ENCODE measurements around the gene IFNA6. TPM values are rescaled to one million over a fixed set of nuclear protein-coding genes. Genes with fewer than 3 reads are reported as not detected.

IFNA6 gene
- total RNA-seq, 1 experiment from 2014 or later = not detected

GRCh38 chr9:21305213-21305612 lies 45.5 kb downstream of the IFNA6 start, which contains the start of gene IFNA5:
Gene IFNA5 (minus strand): TSS chr9:21305313. CDS start chr9:21305256, 57 bp downstream.
- intact Hi-C loops (cut with micrococcal nuclease) = no loop called here
- CTCF ChIA-PET = interaction anchor here (0.7 to 1.1 kb wide), 2 partner anchors 23 to 161 kb away, joined by 3 read pairs; no protein-coding TSS in a partner anchor
- no peak for ATAC-seq

More at GRCh38 chr9:21305213-21305612, 45.5 kb downstream of the IFNA6 start, which contains the start of gene IFNA5:
- no peak for DNase-seq (ENCODE audit: low read depth, low spot score)
- Histone ChIP-seq H3K36me3 (ENCODE audit: control insufficient read depth in 1 of 2, insufficient read depth in 2 of 2, low read length in 2 of 2) (no peaks in the 10 kb centered on the region), H3K27ac (ENCODE audit: low read depth, low read length) (no peak within 1 kb of the TSS), H4K20me1 (ENCODE audit: insufficient read depth) (no peaks in the 10 kb centered on the region), H2AFZ (ENCODE audit: low read depth, low read length, poor library complexity, severe bottlenecking) (no peak within 1 kb of the TSS), H3K9ac (ENCODE audit: low read length) (no peak within 1 kb of the TSS), H3K4me1 (ENCODE audit: control insufficient read depth in 1 of 2, insufficient read depth in 2 of 2, low read length in 2 of 2) (no peaks in the 10 kb centered on the region), H3K4me2 (ENCODE audit: low read length) (no peak within 1 kb of the TSS), H3K9me3 (ENCODE audit: control insufficient read depth in 1 of 2, insufficient read depth in 1 of 2, low read depth in 1 of 2, low read length in 2 of 2) (no peaks in the 10 kb centered on the region), H3K9me2 (ENCODE audit: insufficient read depth) (no peaks in the 10 kb centered on the region), H3K27me3 (ENCODE audit: insufficient read depth, low read length) (no peaks in the 10 kb centered on the region), H3K79me2 (ENCODE audit: insufficient read depth, low read length) (no peaks in the 10 kb centered on the region), H3K4me3 (replicated peaks in 1 of 2; ENCODE audit: low read depth in 1 of 2, low read length in 2 of 2) (no peak within 1 kb of the TSS)
- ChIA-PET POLR2A (no interaction called here), RAD21 (ENCODE audit: low non-redundant PET in 1 of 2, low total read pairs in 2 of 2, uncharacterized antibody in 2 of 2, unreplicated experiment in 2 of 2) (no interaction called here)
- TF ChIP-seq, protein P1, sequence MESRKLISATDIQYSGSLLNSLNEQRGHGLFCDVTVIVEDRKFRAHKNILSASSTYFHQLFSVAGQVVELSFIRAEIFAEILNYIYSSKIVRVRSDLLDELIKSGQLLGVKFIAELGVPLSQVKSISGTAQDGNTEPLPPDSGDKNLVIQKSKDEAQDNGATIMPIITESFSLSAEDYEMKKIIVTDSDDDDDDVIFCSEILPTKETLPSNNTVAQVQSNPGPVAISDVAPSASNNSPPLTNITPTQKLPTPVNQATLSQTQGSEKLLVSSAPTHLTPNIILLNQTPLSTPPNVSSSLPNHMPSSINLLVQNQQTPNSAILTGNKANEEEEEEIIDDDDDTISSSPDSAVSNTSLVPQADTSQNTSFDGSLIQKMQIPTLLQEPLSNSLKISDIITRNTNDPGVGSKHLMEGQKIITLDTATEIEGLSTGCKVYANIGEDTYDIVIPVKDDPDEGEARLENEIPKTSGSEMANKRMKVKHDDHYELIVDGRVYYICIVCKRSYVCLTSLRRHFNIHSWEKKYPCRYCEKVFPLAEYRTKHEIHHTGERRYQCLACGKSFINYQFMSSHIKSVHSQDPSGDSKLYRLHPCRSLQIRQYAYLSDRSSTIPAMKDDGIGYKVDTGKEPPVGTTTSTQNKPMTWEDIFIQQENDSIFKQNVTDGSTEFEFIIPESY (IDR thresholded peaks at IDR 0.05; ENCODE audit: extremely low read depth, insufficient replicate concordance, low read length) = no peak
- TF ChIP-seq ZNF274 (IDR thresholded peaks at IDR 0.05; ENCODE audit: low read depth, low read length) (no peak), FOSL1 (IDR thresholded peaks at IDR 0.05; ENCODE audit: low read depth) (no peak), YY1 (IDR thresholded peaks at IDR 0.05; ENCODE audit: extremely low read depth, insufficient replicate concordance, low read depth, low read length) (no peak), CBX3 (IDR thresholded peaks at IDR 0.05; ENCODE audit: low read depth) (no peak), POLR2AphosphoS5 (IDR thresholded peaks at IDR 0.05; ENCODE audit: low read depth, low read length) (no peak), ATF3 (IDR thresholded peaks at IDR 0.05) (no peak), EZH2phosphoT487 (IDR thresholded peaks at IDR 0.05; ENCODE audit: borderline replicate concordance) (no peak), TCF7L2 (IDR thresholded peaks at IDR 0.05; ENCODE audit: borderline replicate concordance, extremely low read depth, insufficient read depth, insufficient read length) (no peak), CEBPB (IDR thresholded peaks at IDR 0.05; ENCODE audit: low read depth) (no peak), ZFX (IDR thresholded peaks at IDR 0.05) (no peak), RAD21 (IDR thresholded peaks at IDR 0.05; ENCODE audit: low read depth) (no peak), SRF (IDR thresholded peaks at IDR 0.05; ENCODE audit: low read depth) (no peak)
- TF ChIP-seq, protein P2, sequence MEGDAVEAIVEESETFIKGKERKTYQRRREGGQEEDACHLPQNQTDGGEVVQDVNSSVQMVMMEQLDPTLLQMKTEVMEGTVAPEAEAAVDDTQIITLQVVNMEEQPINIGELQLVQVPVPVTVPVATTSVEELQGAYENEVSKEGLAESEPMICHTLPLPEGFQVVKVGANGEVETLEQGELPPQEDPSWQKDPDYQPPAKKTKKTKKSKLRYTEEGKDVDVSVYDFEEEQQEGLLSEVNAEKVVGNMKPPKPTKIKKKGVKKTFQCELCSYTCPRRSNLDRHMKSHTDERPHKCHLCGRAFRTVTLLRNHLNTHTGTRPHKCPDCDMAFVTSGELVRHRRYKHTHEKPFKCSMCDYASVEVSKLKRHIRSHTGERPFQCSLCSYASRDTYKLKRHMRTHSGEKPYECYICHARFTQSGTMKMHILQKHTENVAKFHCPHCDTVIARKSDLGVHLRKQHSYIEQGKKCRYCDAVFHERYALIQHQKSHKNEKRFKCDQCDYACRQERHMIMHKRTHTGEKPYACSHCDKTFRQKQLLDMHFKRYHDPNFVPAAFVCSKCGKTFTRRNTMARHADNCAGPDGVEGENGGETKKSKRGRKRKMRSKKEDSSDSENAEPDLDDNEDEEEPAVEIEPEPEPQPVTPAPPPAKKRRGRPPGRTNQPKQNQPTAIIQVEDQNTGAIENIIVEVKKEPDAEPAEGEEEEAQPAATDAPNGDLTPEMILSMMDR (IDR thresholded peaks at IDR 0.05 in 2 of 3, conservative IDR thresholded peaks at IDR 0.05 in 1 of 3; ENCODE audit: borderline replicate concordance in 1 of 3, insufficient read depth in 1 of 3, low read depth in 2 of 3, low read length in 2 of 3) = no peak
- TF ChIP-seq, protein P3, sequence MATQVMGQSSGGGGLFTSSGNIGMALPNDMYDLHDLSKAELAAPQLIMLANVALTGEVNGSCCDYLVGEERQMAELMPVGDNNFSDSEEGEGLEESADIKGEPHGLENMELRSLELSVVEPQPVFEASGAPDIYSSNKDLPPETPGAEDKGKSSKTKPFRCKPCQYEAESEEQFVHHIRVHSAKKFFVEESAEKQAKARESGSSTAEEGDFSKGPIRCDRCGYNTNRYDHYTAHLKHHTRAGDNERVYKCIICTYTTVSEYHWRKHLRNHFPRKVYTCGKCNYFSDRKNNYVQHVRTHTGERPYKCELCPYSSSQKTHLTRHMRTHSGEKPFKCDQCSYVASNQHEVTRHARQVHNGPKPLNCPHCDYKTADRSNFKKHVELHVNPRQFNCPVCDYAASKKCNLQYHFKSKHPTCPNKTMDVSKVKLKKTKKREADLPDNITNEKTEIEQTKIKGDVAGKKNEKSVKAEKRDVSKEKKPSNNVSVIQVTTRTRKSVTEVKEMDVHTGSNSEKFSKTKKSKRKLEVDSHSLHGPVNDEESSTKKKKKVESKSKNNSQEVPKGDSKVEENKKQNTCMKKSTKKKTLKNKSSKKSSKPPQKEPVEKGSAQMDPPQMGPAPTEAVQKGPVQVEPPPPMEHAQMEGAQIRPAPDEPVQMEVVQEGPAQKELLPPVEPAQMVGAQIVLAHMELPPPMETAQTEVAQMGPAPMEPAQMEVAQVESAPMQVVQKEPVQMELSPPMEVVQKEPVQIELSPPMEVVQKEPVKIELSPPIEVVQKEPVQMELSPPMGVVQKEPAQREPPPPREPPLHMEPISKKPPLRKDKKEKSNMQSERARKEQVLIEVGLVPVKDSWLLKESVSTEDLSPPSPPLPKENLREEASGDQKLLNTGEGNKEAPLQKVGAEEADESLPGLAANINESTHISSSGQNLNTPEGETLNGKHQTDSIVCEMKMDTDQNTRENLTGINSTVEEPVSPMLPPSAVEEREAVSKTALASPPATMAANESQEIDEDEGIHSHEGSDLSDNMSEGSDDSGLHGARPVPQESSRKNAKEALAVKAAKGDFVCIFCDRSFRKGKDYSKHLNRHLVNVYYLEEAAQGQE (IDR thresholded peaks at IDR 0.05; ENCODE audit: low read depth) = no peak
- BruUV-seq (replicated peaks) = no TSS peak
